ENCODE data around the gene MS4A5.
"Not testable (repeated sequence)": the region's sequence is repeated elsewhere in the genome, so short reads cannot be mapped to it uniquely, and the experiment has no call there.

Gene MS4A5

DNA sequence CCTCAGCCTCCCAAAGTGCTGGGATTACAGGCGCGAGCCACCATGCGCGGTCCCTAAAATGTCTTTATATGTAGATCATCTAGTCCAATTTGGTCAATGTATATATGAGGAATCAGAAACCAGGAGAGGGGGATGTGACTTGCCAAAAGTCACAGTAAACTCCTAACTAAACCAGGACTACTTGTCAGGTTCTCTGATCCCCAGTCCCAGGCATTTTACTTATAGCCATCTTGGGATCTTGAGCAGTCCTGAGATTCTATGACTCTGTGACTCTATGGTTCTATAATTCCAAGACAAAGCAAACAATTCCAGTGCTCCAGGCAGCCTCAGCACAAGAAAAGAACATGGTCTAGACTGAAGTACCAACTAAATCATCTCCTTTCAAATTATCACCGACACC, at the start of gene MS4A5:
Gene MS4A5, plus strand, starts transcription at position 301 of the 400 bp plus-strand sequence. CDS start 103 bp downstream, outside the sequence.
- no peak for DNase-seq

DNA sequence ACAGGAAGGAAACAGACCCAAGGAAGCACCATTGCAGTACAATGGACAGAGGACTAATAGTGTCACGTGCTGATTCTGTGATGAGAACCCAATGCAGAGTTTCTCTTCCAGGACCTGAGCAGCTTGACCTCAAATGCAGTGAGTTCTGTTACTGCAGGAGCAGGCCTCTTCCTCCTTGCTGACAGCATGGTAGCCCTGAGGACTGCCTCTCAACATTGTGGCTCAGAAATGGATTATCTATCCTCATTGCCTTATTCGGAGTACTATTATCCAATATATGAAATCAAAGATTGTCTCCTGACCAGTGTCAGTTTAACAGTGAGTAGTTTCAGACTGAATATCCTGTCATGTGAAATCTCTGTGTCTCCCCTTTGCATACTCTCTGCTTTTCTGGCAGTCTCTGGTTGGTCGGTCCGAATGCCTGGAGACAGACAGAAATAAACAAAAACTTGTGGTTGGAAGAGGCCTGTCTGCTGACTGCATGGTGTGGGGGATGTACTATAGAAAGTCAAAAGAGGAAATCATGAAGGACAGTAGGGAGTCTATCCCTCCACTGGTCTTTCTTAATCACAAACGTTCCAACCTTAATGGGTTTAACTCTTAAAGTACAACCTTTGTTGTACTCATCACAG, 40.0 kb upstream of the MS4A5 start:
- DNase-seq, result no peak

DNA sequence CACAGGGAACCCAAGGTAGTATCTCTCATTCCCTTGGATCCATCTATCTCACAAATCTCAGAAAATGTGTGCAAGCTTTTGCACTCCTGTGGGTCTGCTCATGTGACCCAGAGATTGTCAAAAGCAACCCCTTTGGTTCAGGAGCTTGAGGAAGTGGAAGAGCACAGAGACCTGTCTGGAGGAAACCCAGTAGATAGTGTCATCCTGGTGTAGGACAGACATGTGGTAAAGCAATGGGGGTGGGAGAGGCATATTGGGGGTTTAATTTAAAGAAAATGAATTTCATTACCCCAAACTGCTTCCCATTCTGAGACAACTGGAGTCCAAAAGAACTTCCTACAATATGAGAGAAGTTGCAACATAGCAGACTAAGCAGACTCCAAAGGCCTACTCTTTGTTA, 39.0 kb upstream of the MS4A5 start:
- DNase-seq, result no peak

GRCh38 chr11:60392361-60392760, 37.0 kb upstream of the MS4A5 start:
- no peak for DNase-seq

GRCh38 chr11:60393016-60393415, 36.4 kb upstream of the MS4A5 start:
- DNase-seq, result no peak

GRCh38 chr11:60394666-60395380, 34.5 kb upstream of the MS4A5 start:
- no peak for DNase-seq

GRCh38 chr11:60396382-60396781, 33.0 kb upstream of the MS4A5 start, which contains the start of gene MS4A14:
MS4A14 (plus strand) TSS chr11:60396459; CDS start chr11:60396579, 120 bp downstream.
- DNase-seq, result no peak

DNA sequence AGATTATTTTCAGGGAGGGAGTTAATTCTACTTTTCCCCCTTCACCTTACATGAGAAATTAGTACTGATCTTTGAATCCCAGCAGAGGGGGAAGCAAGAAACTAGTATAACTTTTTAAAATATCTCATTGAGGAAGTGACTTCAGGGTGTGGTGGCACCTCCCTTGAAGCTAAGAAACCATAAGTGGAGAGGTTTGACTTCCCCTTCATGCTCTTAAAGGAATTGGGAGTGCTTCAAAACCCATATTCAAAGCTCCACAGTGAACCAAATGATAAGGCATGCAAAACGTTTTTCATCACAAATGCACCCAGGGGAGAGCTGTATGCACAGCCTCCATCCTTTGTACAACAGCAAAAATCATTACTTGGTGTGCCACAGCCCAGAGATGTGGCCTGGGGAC, 32.6 kb upstream of the MS4A5 start:
- DNase-seq, result no peak

- no peak for DNase-seq
Measured at GRCh38 chr11:60420015-60420414, 9.4 kb upstream of the MS4A5 start.

DNA sequence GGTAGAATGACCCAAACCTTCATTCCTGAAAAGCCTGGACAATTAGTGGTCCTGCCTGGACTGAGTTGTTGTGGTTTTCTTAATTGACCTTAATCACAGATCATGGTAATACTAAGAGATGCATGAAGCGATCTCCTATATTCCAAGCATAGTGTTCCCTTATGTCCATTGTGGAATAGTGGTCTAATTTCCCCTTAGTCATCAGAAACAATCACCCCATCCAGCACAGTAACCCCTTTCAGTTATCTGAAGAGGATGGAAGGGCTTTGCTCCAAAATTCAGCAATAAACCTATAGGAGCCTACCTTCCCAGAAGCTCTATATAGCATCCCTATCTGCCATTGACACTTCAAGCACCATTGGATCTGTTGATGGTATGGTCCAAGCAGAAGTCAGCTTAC, 6.8 kb upstream of the MS4A5 start:
- DNase-seq, result no peak

DNA sequence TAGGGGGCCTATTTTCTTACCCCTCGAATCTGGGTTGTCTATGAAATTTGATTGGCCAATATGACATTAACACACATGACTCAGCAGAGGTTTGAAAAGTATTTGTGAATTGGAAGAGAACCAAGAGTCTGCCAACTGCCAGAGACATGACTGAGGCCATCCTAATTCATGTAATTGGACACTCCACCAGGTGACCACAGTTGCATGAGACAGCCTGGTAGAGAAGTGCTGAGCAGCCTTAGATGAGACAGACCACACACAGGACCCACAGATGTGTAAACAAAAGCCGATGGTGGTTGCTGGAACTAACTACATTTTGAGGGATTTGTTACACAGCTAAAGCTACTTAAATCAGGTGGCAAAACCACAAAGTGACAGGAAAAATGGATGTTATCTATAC, 855 bp upstream of the MS4A5 start:
- no peak for DNase-seq

GRCh38 chr11:60431251-60431650, 1.9 kb downstream of the MS4A5 start:
- no peak for DNase-seq

DNA sequence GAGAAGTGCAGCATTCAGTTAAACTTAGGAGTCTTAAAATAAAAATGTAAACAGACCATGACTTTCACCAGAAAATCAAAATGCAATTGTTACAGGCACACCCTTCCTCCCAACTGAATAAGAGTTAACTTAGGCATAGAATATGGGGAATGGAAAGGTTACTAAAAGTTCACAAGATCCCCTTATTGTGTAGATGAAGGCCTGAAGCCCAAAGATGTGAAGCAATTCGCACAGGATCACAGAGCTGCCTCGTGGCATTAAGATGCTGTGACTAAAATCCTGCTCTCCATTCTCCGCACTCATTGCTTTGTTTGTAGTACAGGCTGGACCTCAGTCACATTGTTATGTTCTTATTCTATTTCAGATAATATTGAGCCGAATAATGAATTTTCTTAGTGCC, 4.0 kb downstream of the MS4A5 start:
- DNase-seq, result no peak

GRCh38 chr11:60447070-60447469, 17.7 kb downstream of the MS4A5 start:
- no peak for DNase-seq

- DNase-seq, result no peak
Measured at GRCh38 chr11:60447846-60448245, 18.5 kb downstream of the MS4A5 start.

- not testable (repeated sequence) for DNase-seq
Measured at GRCh38 chr11:60451185-60451584, 21.8 kb downstream of the MS4A5 start.

GRCh38 chr11:60454212-60454611, 24.8 kb downstream of the MS4A5 start:
- DNase-seq, result no peak

- no peak for DNase-seq
Measured at GRCh38 chr11:60455531-60456042, 26.2 kb downstream of the MS4A5 start, which contains the start of gene MS4A1. MS4A1 (plus strand) TSS chr11:60455847; CDS start chr11:60462375, 6,528 bp downstream.

GRCh38 chr11:60457576-60457975, 28.2 kb downstream of the MS4A5 start:
- no peak for DNase-seq

DNA sequence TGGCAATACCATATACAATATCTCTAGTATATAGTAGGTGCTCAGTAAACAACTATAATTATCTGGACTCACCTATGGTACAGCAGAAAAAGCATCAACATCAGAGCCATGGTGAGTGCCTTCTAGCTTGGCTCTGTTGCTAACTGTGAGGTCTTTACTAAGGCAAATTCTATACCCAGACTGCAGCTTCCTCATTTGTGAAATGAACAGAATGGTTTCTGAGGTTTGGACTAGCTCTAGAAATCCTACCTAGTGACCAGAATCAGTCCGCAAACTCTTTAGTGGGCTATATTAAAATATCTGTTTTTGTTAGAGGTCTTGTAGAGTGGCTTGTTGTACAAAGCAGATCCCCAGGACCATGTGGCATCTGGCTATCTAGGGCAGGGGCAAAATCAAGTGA, 30.0 kb downstream of the MS4A5 start:
- DNase-seq, result no peak

- no peak for DNase-seq
Measured at GRCh38 chr11:60468829-60469228, 39.5 kb downstream of the MS4A5 start.

DNA sequence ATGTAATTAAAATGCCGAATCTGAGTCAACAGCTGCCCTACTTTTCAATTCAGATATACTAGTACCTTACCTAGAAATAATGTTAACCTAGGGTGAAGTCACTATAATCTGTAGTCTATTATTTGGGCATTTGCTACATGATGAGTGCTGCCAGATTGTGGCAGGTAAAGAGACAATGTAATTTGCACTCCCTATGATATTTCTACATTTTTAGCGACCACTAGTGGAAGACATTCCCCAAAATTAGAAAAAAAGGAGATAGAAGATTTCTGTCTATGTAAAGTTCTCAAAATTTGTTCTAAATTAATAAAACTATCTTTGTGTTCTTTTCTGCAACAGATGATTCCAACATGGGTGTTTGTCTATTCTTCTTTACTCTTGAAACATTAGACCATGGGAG, 40.4 kb downstream of the MS4A5 start:
- no peak for DNase-seq

DNA sequence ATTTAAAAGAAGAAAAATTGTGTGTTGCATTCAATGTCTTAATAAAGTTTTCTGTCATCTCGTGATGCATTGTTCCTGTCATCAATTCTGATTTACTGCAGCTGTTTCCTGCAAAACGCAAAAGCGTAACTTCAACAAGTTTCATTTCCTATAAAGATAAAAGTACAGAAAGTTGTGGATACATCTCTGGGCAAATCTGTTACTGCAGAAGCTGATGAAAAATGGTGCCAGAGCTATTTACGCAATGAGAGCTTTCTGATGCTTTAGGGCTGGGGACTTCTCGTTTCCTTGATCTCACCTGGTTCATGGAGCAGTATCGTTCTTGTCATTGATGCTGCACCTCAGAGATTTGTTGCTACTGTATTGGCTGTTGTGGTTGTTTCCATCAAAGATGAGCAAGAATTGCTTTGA, 47.7 kb downstream of the MS4A5 start:
- DNase-seq, result no peak

GRCh38 chr11:60482361-60482760, 53.0 kb downstream of the MS4A5 start:
- DNase-seq, result no peak

Data from left hindlimb (tissue), 1 donor.